Left ventricle myocardium superior (tissue), 1 donor: ENCODE results near the gene SIM2. TPM values are rescaled to one million over a fixed set of nuclear protein-coding genes. Genes with fewer than 3 reads are reported as not detected.

Experiments used
- ATAC-seq: fragments of 200-7000 bp; cut with Tn5 transposase; one replicate; pipeline ENCODE4 v1.9.1; 2020; ENCODE audit warnings: mild to moderate bottlenecking, moderate library complexity
- DNase-seq: peaks from one replicate; pipeline ENCODE4 v3.0.0-alpha.2; 2020
- intact Hi-C: fragments of 100-400 bp; cut with micrococcal nuclease; formaldehyde crosslinking; loops from one replicate; pipeline ENCODE4 v1.11.0; 2022
- total RNA-seq: library from RNA; stranded (reverse); fragmentation: NEBNext Ultra II Directional; extraction: Animal tissue kit (Norgen Biotek cat#: 25700); gene quantifications from one replicate; pipeline ENCODE4 v1.2.1, GENCODE V29; 2021
- donor health status: DM: no; HTN: yes; CAD: no; lungs with severe emphysema.

SIM2 gene
- total RNA-seq, 1 donor from 2014 or later = not detected

DNA sequence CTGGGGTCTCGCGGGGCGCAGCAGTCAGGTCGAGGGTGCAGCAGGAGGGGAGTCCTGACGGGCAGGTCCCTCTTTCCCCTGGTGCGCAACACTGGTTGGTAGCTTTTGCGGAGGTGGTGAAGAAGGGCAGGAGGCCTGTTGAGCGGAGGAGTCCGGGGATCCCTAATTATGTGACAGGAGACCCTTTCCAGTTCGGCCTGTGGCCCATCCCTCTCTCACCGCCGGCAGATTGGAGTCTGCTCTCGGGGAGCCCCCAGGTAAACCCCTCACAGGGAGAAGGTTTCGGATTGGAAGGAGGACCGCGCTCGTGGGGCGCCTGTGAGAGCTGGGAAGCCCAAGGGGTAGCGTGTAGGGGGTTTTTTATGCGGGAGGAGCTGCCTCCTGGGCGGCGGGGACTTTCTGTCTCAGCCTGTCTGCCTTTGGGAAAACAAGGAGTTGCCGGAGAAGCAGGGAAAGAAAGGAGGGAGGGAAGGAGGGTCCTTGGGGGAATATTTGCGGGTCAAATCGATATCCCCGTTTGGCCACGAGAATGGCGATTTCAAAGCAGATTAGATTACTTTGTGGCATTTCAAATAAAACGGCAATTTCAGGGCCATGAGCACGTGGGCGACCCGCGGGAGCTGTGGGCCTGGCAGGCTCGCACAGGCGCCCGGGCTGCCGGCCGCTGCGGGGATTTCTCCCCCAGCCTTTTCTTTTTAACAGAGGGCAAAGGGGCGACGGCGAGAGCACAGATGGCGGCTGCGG, 9.5 kb downstream of the SIM2 start:
- DNase-seq (no peak), ATAC-seq (no peak)
- intact Hi-C loops = no loop called here

DNA sequence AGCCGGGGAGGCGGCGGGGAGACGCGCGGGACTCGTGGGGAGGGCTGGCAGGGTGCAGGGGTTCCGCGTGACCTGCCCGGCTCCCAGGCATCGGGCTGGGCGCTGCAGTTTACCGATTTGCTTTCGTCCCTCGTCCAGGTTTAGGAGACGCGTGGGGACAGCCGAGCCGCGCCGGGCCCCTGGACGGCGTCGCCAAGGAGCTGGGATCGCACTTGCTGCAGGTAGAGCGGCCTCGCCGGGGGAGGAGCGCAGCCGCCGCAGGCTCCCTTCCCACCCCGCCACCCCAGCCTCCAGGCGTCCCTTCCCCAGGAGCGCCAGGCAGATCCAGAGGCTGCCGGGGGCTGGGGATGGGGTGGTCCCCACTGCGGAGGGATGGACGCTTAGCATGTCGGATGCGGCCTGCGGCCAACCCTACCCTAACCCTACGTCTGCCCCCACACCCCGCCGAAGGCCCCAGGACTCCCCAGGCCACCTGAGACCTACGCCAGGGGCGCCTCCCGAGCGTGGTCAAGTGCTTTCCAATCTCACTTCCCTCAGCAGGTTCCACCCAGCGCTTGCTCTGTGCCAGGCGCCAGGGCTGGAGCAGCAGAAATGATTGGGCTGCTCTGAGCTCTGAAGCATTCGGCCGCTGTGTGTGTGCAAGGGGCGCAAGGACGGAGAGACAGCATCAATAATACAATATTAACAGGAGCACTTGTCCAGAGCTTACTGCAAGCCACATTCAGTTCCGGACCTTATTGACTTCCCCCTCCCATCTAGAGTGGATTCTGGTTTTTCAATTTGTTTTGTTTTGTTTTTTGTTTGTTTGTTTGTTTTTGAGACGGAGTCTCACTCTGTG, 10.3 kb downstream of the SIM2 start:
- ATAC-seq (no peak), DNase-seq (no peak)
- intact Hi-C loops = no loop called here

DNA sequence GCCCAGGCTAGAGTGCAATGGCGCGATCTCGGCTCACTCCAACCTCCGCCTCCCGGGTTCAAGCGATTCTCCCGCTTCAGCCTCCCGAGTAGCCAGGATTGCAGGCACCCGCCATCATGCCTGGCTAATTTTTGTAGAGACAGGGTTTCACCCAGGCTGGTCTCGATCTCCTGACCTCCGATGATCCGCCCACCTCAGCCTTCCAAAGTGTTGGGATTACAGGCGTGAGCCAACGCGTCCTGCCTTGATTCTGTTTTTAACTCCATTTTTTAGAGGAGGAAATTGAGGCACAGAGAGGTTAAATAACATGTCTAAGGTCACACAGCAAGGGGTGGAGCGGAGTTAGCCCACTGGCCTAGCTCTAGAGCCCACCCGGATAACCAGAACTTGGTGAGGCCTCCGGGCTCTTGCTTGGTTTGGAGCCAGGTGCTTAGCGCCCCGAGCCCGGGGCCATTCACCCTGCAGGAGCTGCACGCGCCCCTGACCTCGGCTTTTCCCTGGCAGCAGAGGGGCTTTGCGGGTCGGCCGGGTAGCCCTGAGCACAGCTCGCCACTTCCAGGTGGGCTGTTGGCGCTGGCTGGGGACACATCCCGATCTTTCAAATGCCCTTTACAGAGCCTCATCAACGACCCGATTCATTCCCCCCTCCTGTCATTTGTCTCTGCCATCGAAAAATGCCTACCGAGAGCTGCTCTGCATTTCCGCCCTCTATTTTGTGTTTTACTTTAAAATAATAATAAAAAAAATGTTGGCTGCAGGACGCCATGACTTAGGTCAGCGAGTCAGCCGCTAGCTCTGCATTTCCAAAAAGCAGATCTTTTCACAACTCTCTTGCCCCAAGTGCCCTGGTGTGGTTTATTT, 11.2 kb downstream of the SIM2 start:
- no peak for DNase-seq
- no peak for ATAC-seq
- intact Hi-C loops = no loop called here

DNA sequence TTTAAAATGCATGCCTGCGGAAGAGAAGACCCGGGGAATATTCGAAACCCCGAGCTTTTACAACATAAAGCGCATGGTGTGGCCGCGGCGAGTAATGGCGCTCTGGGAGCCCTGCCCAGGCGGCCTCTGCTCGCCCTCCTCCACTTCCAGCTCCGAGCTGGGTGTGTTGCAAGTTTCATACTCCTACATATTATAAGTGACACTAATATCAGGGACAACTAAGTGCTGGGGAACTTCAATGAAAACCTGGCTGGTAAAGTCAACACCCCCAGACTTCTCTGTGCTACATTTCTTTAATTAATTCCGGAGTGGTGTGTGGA, 11.8 kb downstream of the SIM2 start:
- no peak for ATAC-seq
- DNase-seq = no peak
- intact Hi-C loops = no loop called here

DNA sequence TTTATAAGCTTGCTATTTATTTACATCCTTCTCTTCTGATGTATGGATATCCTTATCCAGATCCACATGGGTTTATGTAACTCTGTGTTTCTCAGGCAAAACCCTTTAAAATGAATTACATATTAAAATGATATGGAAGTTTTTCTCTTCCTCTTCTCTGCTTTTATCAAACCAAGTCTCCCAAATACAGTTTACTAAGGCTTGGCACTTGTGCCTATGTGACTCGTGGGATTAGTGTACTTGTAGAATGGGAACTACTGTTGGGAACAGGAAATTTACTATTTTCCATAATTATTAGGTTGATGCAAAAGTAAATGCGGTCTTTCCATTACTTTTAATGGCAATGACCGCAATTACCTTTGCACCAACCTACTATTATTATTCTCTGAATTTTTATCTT, 14.8 kb downstream of the SIM2 start:
- no peak for DNase-seq
- intact Hi-C loops = no loop called here
- ATAC-seq = no peak

DNA sequence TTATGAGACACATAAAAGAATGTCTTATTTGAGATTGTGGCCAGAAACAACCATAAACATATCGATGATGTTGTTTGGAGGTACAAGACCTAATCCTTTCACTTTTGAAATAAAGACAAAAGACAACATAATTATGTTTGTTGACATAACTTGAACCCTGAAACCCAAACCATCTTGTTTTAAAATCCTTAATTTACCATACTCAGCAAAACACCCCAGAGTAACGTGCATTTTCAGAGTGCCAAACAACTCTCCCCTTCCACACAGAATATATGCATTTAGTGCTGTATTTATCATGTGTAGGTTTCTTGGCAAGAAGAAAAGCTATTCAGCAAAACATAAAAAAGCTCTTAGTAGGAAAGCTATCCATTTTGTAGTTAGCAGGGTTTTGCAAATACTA, 17.5 kb downstream of the SIM2 start:
- ATAC-seq (no peak), DNase-seq (no peak)
- intact Hi-C loops = no loop called here

DNA sequence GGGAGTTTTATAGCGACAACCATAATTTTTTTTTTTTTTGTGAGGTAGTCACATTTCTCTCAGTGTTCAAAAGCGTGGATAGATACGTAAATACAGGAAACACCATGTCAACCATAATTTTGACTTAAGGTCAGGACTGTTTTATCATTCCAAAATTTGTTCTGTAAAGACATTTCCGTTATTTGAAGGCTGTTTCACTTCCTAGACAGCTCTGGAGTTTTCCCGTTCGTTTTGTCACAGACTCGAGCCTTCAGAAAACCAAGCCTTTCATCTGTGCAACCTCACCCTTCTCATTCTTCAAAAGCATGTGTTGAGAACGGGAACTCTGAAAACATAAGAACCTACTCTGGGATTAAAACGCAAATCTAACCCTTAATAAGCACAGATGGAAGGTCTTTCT, 17.9 kb downstream of the SIM2 start:
- no peak for DNase-seq
- intact Hi-C loops = no loop called here
- no peak for ATAC-seq

DNA sequence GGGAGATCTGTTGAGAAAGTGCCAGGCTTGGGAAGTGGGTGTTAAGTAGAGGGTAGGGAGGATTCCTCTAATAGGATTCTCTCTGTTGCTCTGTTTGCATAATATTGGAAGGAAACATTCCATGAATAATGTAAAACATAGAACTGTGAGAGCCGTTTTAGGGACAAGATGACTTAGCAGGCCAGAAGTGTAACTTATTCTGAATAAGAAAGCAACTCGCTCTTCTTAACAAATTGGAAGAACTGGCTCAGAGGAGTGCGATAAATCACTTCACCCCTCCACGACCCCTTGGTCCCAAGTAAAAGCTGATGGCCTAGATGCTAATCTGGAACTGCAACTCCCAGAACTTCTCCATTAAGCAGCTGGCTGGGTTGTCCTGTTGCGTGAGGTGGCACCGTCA, 19.1 kb downstream of the SIM2 start:
- intact Hi-C loops = no loop called here
- no peak for ATAC-seq
- DNase-seq = no peak

DNA sequence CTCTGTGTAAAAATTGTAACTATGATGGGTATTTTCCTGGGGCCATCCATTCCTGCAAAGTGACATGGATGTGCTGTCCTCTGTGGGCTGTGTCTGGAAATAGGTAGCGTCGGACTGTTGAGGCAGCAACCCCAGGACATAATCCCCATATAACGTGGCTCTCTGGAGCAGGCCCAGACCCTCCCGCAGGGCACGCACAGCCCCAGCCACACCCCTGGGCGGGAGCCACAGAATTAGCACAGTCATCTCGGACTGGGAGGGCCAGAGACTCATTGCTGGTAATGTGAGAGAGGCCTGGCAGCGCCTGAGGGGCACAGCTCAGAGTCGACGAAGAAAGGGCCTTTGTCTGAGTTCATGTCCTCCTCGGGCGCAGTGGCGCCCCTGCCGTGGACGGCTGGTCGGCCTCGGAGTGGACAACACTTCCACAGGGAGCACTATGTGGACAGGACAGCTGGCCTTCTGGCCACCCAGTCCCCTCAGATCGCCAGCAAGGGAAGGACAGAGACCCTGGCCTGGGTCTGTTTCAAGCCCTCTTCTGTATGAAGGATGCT, 20.1 kb downstream of the SIM2 start:
- DNase-seq (no peak), ATAC-seq (no peak)
- intact Hi-C loops = no loop called here

DNA sequence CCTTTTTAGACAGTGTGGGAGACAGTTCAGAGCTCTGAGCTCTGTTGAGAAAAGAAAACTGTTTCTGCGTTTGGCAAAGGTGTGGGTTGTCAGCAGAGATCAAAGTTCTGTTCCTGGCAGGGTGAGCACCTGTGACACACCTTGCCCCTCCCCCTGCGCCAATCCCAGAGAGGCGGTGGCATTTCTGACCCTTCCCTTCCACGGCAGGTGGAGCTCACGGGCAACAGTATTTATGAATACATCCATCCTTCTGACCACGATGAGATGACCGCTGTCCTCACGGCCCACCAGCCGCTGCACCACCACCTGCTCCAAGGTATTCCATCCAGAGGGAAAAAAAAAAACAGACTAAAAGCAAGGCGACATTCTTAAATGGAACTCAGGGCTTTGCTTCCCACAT, 20.7 kb downstream of the SIM2 start:
- ATAC-seq (no peak), DNase-seq (no peak)
- intact Hi-C loops = no loop called here

DNA sequence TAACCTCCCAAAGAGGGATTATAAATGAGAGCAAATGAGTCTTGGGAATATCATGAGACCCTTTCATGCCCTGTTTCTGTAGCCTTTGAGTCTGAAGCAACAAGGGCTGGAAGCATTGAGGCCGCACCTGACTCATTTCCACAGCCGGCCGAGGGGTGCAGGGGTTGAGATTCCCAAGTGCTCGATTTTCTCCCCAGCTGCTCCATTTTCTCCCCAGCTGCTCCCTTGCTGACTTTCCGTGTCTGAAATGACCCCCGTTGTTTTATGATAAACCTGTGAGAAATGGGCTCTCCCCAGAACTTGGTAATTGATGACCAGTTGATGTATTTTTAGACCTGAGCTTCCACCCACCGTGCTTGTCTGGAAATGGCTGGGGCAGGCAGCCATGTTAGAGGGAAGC, 22.9 kb downstream of the SIM2 start:
- DNase-seq (no peak), ATAC-seq (no peak)
- intact Hi-C loops = no loop called here

DNA sequence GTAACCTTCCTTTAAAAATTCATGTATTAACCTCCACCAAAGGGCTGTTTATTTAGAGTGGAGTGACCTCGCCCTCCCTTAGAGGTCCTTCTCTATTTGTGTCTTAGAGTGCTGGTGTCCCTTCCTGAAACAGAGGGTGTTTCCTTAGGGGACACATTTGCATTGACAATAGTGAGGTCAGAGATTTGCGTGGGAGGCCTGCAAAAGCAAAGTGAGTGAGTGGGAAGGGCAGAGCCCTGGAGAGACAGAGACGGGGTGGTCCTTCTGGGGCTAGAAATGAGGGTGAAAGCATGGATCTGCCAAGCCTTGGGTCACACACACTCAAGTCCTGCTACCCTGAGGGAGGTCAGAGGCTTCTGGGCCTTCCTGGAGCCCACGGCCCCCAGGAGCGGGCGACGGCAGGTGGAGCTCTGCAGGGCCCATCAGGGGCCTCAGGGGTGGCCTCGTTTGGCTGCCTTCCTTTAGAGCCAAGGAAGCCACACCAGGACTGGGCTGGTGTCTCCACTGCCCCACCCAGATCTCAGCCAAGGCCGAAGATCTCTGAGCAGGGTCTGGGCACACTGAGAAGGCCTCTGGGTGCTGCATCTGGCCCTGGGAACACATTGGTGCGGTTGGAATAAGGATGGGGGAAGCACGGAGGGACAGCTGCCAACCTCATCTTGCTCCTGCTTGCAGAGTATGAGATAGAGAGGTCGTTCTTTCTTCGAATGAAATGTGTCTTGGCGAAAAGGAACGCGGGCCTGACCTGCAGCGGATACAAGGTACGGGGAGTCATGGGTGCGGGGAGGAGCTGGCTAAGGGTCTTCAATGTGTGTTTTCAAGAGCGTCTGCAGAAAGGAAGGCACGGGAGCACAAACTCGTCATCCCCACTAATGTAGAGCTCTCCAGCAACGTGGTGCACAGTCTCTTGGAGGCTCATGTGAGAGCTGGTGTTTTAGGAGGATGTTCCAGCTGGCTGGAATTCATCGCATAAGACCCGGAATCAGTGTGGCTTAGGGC, 23.8 kb downstream of the SIM2 start:
- intact Hi-C loops = no loop called here
- ATAC-seq (no peak), DNase-seq (no peak)

DNA sequence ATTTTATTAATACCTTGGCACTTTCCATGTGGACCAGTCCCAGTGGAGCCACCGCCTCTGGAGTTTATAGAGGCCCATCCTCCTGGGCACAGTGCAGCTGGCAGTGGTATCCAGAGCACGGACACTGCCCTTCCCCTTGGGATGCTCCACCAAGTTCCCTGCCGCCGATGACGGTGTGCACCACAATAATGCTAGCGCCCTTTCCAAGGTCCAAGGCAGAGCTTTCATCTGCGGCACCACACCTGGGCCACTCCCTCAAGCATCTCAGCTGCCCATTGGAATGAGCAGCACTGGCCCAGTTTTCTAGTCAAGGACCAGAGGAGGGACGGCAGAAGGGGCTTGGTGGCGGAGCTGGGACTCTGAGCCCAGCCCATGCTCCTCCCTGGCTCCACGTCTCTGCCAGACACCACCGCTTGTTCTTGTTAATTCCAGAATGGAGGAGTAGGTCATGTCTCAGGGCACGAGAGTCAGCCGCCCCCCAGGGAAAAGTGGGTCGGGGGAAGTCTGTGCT, 24.5 kb downstream of the SIM2 start:
- DNase-seq = no peak
- no peak for ATAC-seq

DNA sequence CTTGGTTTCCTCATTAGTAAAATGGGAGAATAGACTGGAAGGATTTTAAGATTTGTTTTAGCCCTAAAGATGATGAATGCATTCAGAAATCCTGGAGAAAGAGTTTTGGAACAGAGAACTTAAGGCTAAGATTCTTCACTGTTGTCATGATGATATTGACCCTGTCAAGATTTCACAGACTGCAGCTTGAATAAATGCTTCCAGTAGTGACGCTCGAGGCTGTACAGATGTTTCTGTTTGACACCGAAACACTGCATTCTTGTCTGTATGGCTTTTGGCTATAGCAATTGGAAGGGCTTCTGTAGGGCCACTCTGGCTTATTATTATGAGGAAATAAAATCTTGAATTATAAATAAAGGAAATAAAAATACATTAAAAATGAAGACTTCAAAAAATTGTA, 25.7 kb downstream of the SIM2 start:
- no peak for DNase-seq
- no peak for ATAC-seq
- intact Hi-C loops = no loop called here

More for the DNA sequence above, 24.5 kb downstream of the SIM2 start:
- intact Hi-C loops = no loop called here

DNA sequence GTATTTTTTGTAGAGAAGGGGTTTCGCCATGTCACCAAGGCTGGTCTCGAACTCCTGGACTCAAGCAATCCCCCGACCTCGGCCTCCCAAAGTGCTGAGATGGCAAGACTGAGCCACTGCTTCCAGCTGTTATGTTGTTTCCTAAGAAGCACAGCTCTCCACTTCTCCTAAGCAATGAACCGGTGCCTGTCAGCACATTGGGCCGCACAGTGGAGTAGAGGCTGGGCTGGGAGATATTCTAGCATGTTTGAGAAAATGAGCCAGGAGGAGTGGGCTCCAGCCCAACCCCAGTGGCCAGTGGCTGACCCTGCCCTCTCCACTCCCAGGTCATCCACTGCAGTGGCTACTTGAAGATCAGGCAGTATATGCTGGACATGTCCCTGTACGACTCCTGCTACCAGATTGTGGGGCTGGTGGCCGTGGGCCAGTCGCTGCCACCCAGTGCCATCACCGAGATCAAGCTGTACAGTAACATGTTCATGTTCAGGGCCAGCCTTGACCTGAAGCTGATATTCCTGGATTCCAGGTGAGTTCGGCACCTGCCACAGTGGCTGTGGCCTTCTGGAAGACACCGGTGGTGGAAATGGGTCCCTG, 27.0 kb downstream of the SIM2 start:
- no peak for DNase-seq
- intact Hi-C loops = no loop called here
- ATAC-seq = no peak

DNA sequence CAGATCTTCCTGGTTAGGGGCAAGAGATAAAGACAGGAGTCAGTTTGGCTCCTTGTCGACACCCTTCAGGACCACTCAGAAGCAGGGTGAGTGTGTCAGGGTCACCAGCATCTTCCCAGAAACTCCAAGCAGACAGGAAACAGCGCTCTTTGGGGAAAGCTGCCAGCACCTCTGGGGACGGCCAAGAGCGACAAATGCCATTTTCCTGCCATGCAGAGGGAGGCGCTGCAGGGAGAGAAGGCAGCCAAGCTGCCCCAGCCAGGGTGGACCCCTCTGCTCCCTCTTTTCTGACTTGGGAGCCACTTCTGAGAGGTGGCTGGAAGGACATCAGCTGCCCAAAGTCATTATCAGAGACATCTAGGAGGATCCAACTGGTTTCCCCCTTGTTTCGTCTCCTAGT, 29.0 kb downstream of the SIM2 start:
- intact Hi-C loops = no loop called here
- no peak for ATAC-seq
- DNase-seq = no peak

DNA sequence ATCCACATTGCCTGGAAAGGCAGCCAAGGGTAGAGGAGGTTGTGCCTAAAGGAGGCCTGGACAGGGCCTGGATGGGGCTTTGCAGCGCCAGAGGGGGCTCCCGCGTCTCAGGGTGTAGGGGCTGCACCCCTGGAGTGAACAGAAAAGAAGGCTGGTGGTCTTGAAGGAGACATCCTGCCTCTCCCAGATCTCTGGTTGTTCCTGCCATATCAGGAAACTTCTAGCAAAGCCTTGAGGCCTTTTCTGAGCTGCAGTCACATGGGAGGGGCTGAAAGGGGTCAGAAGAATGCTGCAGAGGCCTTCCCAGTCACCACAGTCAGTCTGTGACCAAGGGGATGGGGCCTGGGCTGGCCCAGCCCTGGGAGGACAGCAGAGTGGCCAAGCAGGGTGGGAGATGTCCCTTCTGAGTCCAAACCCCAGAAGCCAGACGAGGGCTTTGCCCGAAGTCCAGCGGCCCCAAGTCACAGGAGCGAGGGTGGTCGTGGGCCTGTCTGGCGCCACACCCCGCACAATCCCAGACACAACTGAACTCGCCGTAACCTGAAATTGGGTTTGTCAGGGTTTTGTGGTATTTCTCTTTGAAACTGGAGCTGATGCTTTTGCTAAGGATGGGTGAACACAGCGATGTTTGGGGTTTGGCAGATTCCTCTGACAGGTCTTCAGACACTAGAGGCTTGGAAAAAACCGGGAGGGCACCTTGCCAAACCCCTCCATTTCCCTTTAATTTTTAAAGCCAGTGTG, 29.6 kb downstream of the SIM2 start:
- ATAC-seq = no peak
- DNase-seq = no peak
- intact Hi-C loops = no loop called here
